ENCODE measurements around the gene NBEA.
"Not testable (repeated sequence)": the region's sequence is repeated elsewhere in the genome, so short reads cannot be mapped to it uniquely, and the experiment has no call there.

NBEA gene

DNA sequence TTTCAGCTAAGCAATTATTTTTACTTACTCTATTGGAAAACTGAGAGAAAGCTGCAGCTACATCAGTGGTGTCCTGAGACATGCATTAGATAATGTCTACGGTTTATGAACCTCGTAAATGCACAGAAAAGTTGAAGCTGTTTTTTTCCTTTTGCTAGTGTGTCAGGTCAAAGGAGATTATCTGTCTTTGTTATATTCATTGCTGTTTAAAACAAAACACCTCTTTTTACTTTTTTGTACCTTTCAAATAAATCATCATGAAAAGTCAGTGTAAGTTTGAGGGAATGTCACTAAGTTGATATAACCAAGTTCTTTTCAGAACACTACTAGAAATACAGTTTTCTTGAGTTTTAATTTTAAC, 2.2 kb downstream of the NBEA start:
- no peak for DNase-seq (ENCODE audit: low read depth)
- H3K4me3 ChIP-seq (ENCODE audit: low read length) = no peak overlapping the region
- TF ChIP-seq, protein P1, sequence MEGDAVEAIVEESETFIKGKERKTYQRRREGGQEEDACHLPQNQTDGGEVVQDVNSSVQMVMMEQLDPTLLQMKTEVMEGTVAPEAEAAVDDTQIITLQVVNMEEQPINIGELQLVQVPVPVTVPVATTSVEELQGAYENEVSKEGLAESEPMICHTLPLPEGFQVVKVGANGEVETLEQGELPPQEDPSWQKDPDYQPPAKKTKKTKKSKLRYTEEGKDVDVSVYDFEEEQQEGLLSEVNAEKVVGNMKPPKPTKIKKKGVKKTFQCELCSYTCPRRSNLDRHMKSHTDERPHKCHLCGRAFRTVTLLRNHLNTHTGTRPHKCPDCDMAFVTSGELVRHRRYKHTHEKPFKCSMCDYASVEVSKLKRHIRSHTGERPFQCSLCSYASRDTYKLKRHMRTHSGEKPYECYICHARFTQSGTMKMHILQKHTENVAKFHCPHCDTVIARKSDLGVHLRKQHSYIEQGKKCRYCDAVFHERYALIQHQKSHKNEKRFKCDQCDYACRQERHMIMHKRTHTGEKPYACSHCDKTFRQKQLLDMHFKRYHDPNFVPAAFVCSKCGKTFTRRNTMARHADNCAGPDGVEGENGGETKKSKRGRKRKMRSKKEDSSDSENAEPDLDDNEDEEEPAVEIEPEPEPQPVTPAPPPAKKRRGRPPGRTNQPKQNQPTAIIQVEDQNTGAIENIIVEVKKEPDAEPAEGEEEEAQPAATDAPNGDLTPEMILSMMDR (IDR thresholded peaks at IDR 0.05; ENCODE audit: insufficient read depth, low read depth, low read length, missing control alignments) = no peak

DNA sequence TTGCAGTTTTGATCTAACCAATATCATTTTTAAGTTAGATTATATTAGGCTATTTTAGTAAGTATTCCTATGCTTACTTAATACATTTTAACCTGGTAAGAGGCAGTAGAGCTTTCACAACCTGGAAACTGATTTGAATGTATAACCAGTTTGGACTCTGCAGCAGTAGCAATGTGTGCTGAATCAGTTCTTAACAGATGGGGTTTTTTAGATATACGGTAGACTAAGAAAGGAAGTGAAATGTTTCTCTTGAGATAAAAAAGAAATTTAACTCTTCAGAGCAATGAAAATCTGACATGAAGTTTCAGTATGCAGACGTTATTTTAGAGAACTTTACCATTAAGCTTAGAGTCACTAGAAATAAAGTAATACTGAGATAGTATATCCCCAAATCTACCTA, 2.7 kb downstream of the NBEA start:
- no peak overlapping the region for H3K4me3 ChIP-seq (ENCODE audit: low read length)
- TF ChIP-seq, protein P1 (IDR thresholded peaks at IDR 0.05; ENCODE audit: insufficient read depth, low read depth, low read length, missing control alignments) = no peak
- DNase-seq (ENCODE audit: low read depth) = no peak

DNA sequence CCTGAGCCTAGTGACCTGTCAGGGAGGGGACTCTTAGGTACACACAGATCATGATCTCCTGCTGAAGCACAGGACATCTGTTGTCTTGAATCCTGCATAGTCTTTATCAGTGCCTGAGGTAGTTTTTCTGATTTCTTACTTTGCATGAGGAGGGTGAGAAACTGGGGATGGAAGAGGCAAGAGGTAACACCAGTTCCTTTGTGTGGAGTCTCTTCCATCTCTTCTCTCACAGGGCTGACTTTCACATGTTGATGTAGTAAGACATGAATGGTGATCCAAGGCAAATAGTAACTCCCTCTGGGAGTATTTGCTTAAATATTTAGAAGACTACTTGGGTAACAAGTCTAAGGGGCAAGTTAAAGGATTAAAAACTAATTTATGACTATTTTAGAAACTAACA, 9.5 kb downstream of the NBEA start:
- H3K4me3 ChIP-seq (ENCODE audit: low read length) = no peak overlapping the region
- no peak for DNase-seq (ENCODE audit: low read depth)
- TF ChIP-seq, protein P1 (IDR thresholded peaks at IDR 0.05; ENCODE audit: insufficient read depth, low read depth, low read length, missing control alignments) = no peak

DNA sequence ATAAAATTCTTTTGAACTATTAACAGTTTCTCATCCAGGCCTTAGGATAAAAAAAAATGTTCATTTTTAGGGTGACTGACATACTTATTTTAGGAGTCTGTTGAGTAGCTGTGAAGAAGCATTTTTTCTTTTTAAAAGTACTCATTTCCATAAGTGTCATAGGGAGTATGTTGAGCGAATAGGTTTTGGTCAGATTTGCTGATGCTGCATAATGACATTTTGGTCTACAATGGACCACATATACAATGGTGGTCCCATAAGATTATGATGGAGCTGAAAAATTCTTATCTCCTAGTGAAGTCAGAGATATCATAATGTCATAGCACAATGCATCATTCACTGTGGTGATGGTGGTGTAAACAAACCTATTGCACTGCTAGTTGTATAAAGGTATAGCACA, 17.4 kb downstream of the NBEA start:
- DNase-seq (ENCODE audit: low read depth) = no peak
- TF ChIP-seq, protein P1 (IDR thresholded peaks at IDR 0.05; ENCODE audit: insufficient read depth, low read depth, low read length, missing control alignments) = no peak
- no peak overlapping the region for H3K4me3 ChIP-seq (ENCODE audit: low read length)

DNA sequence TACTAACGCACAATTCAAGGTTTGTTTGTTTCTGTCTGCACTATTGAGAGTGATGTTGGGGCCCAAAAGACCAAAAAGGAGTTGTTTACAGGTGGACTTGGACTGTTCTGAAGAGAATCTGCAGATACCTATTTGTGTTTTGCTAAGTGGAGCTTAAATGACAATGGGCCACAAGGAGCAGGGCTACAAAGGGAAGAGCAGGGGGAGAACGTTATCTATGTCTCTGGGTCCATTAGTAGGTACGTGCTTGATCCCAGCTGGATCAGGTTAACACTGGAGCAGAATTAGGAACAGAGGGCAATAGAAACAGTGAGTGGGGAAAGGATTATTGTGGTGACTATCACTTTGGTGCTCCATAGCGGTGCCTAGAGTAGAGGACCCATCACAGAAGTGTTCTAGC, 22.5 kb downstream of the NBEA start:
- TF ChIP-seq, protein P1 (IDR thresholded peaks at IDR 0.05; ENCODE audit: insufficient read depth, low read depth, low read length, missing control alignments) = no peak
- DNase-seq (ENCODE audit: low read depth) = no peak
- no peak overlapping the region for H3K4me3 ChIP-seq (ENCODE audit: low read length)

DNA sequence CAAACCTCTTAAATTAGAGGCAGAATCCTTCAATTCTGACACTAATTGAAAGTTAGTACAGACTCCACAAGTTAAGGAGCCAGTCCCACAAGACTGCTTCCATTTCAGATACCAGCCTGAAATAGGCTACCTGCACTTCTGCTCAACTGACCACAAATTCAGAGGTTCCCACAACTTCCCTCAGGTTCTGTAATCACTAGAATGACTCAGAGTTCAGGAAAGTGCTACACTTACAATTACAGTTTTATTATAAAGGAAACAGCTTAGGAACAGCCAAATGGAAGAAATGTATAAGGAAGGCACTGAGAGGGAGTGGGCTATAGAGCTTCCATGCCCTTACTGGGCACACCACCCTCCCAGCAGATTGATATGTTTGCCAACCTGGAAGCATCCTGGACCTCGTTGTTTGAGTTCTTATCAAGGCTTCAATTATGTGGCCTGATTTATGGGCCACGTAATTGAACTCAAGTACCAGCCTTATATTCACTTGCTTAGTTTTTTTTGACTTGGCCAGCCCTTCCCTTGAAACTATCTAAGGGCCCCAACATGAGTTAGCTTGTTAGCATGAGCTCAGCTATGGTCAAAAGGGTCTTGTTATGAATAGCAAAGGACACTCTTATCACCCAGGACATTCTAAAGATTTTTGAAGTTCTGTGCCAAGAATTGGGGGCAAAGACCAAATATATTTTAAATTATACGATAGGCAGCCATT, 25.9 kb downstream of the NBEA start:
- peak; percentile 24 for DNase-seq (ENCODE audit: low read depth)
- TF ChIP-seq, protein P1 (IDR thresholded peaks at IDR 0.05; ENCODE audit: insufficient read depth, low read depth, low read length, missing control alignments) = no peak
- H3K4me3 ChIP-seq (ENCODE audit: low read length) = no peak overlapping the region

DNA sequence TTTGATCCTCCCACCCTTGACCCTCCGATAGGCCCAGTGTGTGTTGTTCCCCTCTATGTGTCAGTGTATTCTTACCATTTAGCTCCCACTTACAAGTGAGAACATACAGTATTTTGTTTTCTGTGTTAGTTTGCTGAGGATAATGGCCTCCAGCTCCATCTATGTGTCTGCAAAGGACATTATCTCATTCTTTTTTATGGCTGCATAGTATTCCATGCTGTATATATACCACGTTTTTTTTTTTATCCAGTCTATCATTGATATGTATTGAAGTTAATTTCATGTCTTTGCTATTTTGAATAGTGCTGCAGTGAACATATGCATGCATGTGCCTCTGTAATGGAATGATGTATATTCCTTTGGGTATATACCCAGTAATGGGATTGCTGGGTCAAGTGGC, 27.5 kb downstream of the NBEA start:
- H3K4me3 ChIP-seq (ENCODE audit: low read length) = not testable (repeated sequence)

More for the DNA sequence above, 27.5 kb downstream of the NBEA start:
- not testable (repeated sequence) for DNase-seq (ENCODE audit: low read depth)

Data from epithelial cell of esophagus (primary cell).